ENCODE measurements around the gene MGME1.
"Not testable (repeated sequence)": the region's sequence is repeated elsewhere in the genome, so short reads cannot be mapped to it uniquely, and the experiment has no call there.

MGME1 gene

DNA sequence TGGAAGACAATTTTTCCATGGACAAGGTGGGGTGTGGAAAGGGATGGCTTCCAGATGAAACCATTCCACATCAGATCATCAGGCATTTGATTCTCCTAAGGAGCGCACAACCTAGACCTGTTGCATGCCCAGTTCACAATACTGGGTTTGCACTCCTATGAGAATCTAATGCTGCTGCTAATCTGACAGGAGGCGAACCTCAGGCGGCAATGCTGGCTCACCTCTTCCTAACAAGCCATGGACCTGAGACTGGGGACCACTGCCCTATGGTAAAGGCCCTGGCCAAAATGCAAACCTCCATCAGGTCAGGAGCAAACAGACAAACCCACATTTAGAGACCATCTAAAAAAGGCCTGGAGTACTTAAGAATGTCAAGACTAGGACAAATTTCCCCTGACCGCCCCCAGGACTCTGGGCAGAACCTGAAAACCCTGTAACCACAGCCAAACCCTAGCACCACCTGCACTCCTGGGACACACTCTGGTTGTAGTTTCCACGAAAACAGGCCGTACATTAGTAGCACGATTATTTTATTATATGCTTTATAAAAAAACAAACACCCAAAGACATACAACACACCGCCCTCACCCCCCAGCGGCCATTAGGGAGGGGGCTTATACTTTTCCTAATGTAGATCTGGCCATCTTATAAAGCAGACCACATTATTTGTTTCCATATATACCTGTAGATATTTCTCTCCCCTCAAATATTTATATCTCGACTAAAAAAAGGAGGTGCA lies 27.6 kb upstream of the MGME1 start:
- DNase-seq, result no peak

DNA sequence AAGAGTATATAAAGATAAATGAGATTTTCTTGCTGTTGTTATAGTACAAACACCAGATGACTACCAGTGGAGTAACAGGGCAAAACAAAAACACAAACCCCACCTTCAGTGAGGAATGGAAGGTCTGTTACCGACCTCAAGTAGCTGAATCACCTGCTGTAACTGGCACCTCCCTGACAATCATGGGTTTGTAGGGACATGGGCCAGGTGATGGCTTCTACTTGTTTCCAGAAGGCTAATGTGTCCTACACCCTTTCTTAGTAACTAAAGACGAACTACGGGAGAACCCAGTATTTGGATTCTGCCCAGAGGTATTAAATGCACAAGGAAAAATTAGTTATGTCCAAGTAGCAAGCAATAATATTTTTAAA lies 27.0 kb upstream of the MGME1 start:
- DNase-seq, result no peak

DNA sequence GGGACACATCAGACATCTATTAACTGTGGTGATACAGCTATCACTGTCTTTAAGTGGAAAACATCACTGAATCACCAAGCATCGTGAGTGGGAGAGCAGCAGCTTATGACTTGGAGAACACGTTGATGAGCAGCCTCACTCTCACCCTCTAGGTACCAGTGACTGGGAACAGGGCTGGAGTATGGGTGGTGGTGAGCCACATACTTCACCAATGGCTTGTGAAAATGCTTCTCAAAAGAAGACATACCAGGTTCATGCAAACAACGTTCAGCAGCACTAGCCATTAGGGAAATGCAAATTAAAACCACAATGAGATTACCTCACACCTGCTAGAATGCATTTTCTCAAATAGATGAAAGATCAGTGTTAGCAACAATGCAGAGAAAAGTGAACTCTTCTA lies 25.5 kb upstream of the MGME1 start:
- no peak for DNase-seq

GRCh38 chr20:17944854-17945474 lies 23.9 kb upstream of the MGME1 start:
- DNase-seq, result no peak

DNA sequence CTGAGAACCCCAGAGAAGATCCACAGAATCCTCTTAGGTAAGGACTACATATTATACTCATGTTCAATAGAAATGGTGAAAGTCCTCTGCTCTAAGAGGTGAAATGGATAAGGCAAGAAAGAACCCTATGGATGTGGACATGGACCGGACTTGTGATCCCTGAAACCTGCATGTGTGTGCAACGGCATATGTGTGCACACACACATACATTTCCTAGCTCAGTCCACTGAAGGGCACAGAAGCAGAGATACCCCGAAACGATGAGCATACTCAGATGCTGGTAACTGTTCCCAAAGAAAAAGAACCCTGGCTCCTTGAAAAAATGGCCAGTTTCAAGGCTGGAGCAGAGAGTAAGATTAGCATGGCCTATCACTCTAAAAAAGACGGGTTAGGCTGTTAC lies 22.8 kb upstream of the MGME1 start:
- no peak for DNase-seq

- DNase-seq, result no peak
These were observed 22.0 kb upstream of the MGME1 start for GRCh38 chr20:17946572-17947473.

DNA sequence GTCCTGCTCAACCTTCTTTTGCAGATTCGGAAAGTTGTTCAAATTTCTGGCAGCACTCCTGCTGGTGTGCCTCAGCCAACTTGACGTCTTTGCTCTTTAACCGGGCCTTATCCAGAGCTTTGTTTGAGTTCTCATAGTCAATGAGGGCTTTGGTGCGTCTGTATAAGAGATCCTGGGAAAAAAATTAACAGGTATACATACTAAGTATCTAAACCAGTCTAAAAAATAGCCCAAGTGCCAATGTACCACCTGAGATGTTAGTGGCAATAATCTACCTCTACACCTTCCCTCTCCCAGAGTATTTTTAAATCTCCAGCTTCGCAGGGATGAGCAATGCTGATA lies 21.4 kb upstream of the MGME1 start:
- DNase-seq, result no peak

- no peak for DNase-seq
These were observed 20.4 kb upstream of the MGME1 start for GRCh38 chr20:17948442-17948841.

GRCh38 chr20:17949899-17950298 lies 18.9 kb upstream of the MGME1 start:
- no peak for DNase-seq

GRCh38 chr20:17950670-17951069 lies 18.1 kb upstream of the MGME1 start:
- DNase-seq, result no peak

- DNase-seq, result no peak
These were observed 17.5 kb upstream of the MGME1 start for GRCh38 chr20:17951323-17951722.

DNA sequence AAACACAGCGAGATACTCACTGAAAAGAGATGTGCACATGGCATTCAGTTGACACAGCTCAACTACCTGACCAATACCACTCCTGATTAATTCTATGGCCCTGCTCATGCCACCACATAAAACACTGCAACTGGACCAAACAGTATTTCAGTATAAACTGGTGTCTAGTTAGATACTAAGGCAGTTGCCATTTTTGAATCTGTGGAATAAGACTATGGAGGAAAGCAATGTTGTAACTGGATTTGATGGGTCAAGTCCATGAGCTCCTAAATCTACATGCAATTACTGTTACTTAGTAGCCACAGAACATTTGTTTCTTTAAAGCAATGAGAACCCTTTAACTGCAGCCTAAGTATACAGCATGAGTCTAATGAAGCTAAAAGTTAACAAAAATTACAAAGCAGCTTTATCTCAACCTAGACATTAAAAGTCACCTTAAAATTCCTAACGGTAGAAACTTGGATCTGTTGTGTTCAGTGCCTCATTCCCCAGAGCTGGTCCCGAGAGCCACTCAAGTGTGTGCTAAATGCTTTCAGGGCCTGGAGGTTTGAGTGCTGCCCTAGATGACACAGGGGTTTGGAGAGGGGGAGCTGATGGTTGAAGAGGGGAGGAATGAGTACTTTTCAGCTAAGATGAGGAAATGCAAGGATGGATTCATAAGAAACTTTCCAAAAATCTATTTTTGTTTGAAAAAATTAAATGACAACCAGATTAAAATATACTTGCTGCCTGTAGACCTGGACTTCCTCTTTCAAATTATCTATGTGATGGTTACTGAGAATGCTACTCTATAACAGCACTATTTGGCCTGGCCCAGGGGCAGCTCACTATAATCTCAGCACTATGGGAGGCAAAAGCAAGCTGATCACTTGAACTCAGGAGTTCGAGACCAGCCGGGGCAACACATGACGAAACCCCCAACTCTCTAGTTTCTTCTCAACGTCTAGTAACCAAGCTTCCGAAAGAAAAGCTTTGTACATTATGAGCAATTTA lies 15.8 kb upstream of the MGME1 start:
- DNase-seq, result no peak

GRCh38 chr20:17953935-17954334 lies 14.9 kb upstream of the MGME1 start:
- no peak for DNase-seq

- DNase-seq, result peak; percentile 59
These were observed 13.5 kb upstream of the MGME1 start for GRCh38 chr20:17955302-17955701.

DNA sequence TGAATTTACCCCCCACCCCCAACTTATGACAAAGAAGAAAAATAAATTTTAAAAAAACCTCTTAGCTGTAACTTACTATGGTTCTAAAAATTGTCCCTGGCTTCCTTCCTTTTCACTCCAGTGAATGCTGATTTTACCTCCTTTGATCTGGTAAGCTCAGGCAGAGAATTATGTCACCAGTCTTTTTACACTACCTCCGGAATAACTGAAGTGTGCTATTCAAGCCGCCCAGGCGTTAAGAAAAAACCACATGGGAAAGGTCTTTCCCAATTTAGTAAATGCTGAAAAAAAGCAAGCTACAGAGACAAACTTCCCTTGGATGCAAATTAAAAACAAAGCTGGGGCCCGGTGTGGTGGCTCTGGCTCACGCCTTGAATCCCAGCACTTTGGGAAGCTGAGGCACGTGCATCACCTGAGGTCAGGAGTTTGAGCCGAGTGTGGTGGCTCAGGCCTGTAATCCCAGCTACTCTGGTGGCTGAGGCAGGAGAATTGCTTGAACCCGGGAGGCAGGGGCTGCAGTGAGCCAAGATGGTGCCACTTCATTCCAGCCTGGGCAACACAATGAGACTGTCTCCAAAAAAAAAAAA lies 12.6 kb upstream of the MGME1 start:
- no peak for DNase-seq

- DNase-seq, result no peak
These were observed 11.1 kb upstream of the MGME1 start for GRCh38 chr20:17957505-17958363.

- DNase-seq, result peak; percentile 95
These were observed 10.2 kb upstream of the MGME1 start for GRCh38 chr20:17958373-17959256.

- no peak for DNase-seq
These were observed 9.6 kb upstream of the MGME1 start for GRCh38 chr20:17959257-17959627.

- not testable (repeated sequence) for DNase-seq
These were observed 8.4 kb upstream of the MGME1 start for GRCh38 chr20:17960400-17960885.
